GM06990 (cell line): Measurements from ENCODE around the gene CCDC33.

ENCODE experiments used
- DNase-seq: peaks from one replicate; pipeline ENCODE4 v3.0.0-alpha.2; 2011; ENCODE audit not compliant: insufficient read length; ENCODE audit errors: extremely low read depth
- H3K27me3 ChIP-seq: replicated peaks from 2 replicates; pipeline ENCODE4 v1.6.0; 2011; ENCODE audit warnings: low read length; ENCODE audit not compliant: control insufficient read depth, insufficient read depth
- H3K36me3 ChIP-seq: 2 replicates; pipeline ENCODE4 v1.5.1; 2011; ENCODE audit warnings: low read length; ENCODE audit not compliant: control insufficient read depth, insufficient read depth
- H3K4me3 ChIP-seq: replicated peaks from 2 replicates; pipeline ENCODE4 v1.5.1; 2011; ENCODE audit warnings: low read depth, mild to moderate bottlenecking, control low read depth, low read length
- TF ChIP-seq, protein P1 (sequence below): IDR thresholded peaks from 2 replicates; pipeline ENCODE4 v1.5.1; 2011; ENCODE audit warnings: low read length, control low read depth, mild to moderate bottlenecking, inconsistent platforms; ENCODE audit not compliant: insufficient read depth, poor library complexity, severe bottlenecking

The CCDC33 gene

DNA sequence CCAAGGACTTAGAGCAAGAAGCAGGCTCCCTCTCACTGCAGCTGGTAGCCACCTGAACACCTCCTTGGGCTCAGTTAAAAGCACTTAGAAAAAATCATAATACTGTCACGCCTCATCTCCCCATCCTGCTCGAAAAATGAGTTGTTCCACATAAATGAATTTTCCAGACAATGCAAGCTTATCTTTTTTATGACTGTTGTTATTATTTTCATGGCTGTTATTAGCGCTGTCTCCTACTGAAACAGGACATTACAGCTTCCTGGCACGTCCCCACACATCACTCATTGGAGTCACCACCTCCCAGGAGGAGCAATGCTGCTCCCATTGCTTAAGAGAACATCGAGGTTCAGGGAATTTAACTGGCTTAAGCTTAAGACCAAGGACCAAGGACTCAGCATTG lies 26.5 kb downstream of the CCDC33 start:
- no peak for DNase-seq
- TF ChIP-seq, protein P1, sequence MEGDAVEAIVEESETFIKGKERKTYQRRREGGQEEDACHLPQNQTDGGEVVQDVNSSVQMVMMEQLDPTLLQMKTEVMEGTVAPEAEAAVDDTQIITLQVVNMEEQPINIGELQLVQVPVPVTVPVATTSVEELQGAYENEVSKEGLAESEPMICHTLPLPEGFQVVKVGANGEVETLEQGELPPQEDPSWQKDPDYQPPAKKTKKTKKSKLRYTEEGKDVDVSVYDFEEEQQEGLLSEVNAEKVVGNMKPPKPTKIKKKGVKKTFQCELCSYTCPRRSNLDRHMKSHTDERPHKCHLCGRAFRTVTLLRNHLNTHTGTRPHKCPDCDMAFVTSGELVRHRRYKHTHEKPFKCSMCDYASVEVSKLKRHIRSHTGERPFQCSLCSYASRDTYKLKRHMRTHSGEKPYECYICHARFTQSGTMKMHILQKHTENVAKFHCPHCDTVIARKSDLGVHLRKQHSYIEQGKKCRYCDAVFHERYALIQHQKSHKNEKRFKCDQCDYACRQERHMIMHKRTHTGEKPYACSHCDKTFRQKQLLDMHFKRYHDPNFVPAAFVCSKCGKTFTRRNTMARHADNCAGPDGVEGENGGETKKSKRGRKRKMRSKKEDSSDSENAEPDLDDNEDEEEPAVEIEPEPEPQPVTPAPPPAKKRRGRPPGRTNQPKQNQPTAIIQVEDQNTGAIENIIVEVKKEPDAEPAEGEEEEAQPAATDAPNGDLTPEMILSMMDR, result no peak
- no peak overlapping the region for H3K4me3 ChIP-seq
- no peaks in the 10 kb centered on the region; the same call in none of the 2 replicates for H3K27me3 ChIP-seq
- no peaks in the 10 kb centered on the region for H3K36me3 ChIP-seq

DNA sequence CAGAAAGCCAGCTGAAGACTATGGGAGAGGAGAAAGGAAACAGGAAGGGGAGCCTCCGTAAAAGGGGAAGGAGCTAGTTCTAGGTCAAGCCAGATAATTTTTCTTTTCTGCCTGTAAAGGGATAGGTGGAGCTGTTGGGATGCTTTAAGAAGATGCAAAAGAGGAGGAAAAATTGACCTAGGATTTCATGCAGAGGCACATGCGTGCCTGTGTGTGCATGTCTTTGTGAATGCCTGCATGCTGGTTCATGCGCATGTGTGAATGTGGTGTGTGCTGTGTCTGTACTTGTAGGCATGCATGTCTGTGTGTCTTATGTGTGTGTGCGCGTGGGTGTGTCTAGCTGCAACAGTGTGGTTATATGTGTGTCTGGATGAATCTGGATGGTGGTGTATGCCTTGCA lies 27.3 kb downstream of the CCDC33 start:
- Histone ChIP-seq H3K36me3 (no peaks in the 10 kb centered on the region), H3K27me3 (no peaks in the 10 kb centered on the region; the same call in none of the 2 replicates), H3K4me3 (no peak overlapping the region)
- no peak for DNase-seq
- TF ChIP-seq, protein P1, result no peak

DNA sequence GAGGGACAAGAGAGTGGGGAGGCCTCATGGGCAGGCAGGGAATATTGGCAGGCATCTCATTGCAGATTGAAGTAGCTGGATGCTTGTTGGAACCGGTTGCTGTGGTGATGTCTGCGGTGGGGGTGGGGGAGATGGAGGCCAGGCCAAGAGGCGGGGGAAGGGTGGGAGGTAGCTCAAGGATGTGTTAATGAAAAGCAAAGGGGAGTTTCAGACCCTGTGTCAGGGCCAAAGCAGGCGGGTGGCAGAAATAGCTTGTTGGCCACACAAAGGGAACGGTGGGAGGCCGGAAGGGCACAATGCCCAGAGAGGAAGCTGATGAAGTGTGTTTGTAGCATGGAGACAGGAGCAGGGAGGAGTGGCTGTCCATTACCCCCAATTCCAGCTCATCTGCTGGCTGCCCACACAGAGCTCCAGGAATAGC lies 28.0 kb downstream of the CCDC33 start:
- H3K36me3 ChIP-seq, result no peaks in the 10 kb centered on the region
- DNase-seq, result no peak
- no peak overlapping the region for H3K4me3 ChIP-seq
- no peaks in the 10 kb centered on the region; the same call in 1 of the 2 replicates for H3K27me3 ChIP-seq
- TF ChIP-seq, protein P1, result no peak

DNA sequence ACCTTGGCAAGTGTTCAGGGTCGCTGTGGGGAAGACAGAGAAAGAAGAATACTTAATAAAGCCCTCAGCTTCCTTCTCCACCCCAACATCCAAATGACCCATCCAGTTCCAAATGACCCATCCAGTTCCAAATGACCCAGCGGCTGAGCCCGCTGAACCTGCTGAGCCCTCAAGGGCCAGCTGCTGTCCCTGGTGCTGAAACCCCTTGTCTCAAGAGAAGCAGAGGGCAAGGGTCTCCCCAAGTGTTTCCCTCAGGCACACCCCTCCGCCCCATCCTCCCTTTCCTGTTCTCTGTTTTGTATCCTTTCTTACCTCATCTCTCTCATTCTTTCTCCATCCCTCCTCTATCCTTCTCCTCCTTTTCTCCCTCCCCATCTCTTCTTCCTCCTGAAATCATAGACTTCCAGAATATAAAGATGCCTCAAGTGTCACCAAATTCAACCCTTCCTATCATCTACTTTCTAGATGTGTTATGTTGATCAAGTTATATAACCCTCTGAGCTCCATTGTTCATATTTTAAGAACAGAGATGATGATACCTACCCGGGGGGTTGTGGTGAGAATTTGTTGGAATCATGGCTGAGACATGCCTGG lies 29.0 kb downstream of the CCDC33 start:
- Histone ChIP-seq H3K27me3 (no peaks in the 10 kb centered on the region; the same call in 1 of the 2 replicates), H3K4me3 (no peak overlapping the region), H3K36me3 (no peaks in the 10 kb centered on the region)
- no peak for DNase-seq
- TF ChIP-seq, protein P1, result no peak

- H3K27me3 ChIP-seq, result no peaks in the 10 kb centered on the region; the same call in 1 of the 2 replicates
- no peak for DNase-seq
- no peaks in the 10 kb centered on the region for H3K36me3 ChIP-seq
- TF ChIP-seq, protein P1, result no peak
- H3K4me3 ChIP-seq, result no peak overlapping the region
These were observed 31.9 kb downstream of the CCDC33 start for GRCh38 chr15:74268020-74268419.

DNA sequence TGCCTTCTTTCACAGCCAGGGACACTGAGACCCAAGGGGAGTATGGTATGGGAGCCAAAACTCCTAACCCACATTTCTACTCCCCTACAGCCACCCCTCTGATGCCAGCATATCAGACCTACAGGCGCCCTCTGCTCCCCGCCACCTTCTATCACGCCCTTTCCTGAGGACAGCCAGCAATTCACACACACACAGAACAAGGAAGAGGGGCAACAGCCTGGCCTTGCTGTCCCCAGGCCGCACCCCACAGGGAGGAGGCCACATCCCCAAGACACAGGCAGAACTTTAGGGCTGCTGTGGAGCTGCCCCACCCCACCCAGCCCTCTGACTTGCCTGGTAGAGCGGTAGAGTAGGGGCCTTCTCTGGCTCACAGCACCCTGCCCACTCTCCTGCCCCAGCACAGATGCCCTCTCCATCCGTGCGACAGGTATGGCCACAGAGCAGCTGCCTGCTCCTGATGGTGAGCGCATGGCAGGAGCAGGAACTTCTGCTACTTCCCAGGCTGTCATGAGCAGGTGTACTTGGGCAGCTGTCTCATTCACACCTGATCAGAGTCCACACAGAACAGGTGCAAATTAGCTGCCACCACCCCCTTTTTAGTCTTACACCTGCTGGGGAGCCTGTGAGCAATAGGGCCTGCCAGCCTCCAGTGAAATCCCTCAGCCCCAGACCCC lies 33.4 kb downstream of the CCDC33 start:
- no peaks in the 10 kb centered on the region; the same call in 1 of the 2 replicates for H3K27me3 ChIP-seq
- no peak for DNase-seq
- TF ChIP-seq, protein P1, result no peak
- no peaks in the 10 kb centered on the region for H3K36me3 ChIP-seq
- no peak overlapping the region for H3K4me3 ChIP-seq
